ENCODE data around the gene LMAN1L.
A peak's percentile ranks its signal among the peaks of the same experiment; 100 is the strongest.

LMAN1L gene

DNA sequence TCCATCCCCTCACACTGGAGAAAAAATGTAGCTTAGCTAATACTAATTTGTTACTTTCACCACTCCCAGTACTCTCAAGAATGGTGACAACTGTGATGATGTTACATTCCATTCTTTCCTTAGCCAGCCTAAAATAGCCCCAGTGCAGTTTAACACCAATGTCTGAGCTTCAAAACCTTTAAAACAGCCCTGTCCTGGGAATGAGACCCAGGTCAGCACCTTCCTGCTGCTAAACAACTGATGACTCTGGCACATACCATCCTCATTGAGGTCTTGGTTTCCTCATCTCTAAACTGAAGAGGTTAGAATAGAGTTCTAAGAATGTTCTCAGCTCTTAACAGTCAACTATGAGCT is 56.7 kb downstream of the LMAN1L start:
- peak overlapping the region; percentile 39; the same call in 1 of the 2 replicates for H3K4me2 ChIP-seq (ENCODE audit: insufficient read depth, low read length)
- peaks cover 23% of the 10 kb centered on the region for H3K36me3 ChIP-seq (ENCODE audit: insufficient read depth, low read length)
- TF ChIP-seq, protein P1, sequence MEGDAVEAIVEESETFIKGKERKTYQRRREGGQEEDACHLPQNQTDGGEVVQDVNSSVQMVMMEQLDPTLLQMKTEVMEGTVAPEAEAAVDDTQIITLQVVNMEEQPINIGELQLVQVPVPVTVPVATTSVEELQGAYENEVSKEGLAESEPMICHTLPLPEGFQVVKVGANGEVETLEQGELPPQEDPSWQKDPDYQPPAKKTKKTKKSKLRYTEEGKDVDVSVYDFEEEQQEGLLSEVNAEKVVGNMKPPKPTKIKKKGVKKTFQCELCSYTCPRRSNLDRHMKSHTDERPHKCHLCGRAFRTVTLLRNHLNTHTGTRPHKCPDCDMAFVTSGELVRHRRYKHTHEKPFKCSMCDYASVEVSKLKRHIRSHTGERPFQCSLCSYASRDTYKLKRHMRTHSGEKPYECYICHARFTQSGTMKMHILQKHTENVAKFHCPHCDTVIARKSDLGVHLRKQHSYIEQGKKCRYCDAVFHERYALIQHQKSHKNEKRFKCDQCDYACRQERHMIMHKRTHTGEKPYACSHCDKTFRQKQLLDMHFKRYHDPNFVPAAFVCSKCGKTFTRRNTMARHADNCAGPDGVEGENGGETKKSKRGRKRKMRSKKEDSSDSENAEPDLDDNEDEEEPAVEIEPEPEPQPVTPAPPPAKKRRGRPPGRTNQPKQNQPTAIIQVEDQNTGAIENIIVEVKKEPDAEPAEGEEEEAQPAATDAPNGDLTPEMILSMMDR (IDR thresholded peaks at IDR 0.05; ENCODE audit: borderline replicate concordance, extremely low read depth, low read length, poor library complexity, severe bottlenecking), result no peak
- no peak for TF ChIP-seq EZH2 (IDR thresholded peaks at IDR 0.05; ENCODE audit: borderline replicate concordance, low read depth, low read length, severe bottlenecking)
- ATAC-seq (ENCODE audit: insufficient read depth, low read depth) (no peak), DNase-seq (no peak)
- no peak overlapping the region for H3K4me3 ChIP-seq (ENCODE audit: low read depth in 1 of 2, low read length in 2 of 2)
- H3K79me2 ChIP-seq (ENCODE audit: insufficient read depth, low read length), result peaks cover 78% of the 10 kb centered on the region
- H3K9ac ChIP-seq (ENCODE audit: low read depth, low read length), result no peak overlapping the region
- H3K4me1 ChIP-seq (ENCODE audit: insufficient read depth, low read length), result peaks cover 41% of the 10 kb centered on the region
- no peaks in the 10 kb centered on the region for H3K27me3 ChIP-seq (ENCODE audit: insufficient read depth, low read length, poor library complexity)
- peak overlapping the region; percentile 35; the same call in 1 of the 2 replicates for H3K27ac ChIP-seq (ENCODE audit: low read length)
- H3K9me3 ChIP-seq (ENCODE audit: insufficient read depth, low read length, severe bottlenecking), result no peaks in the 10 kb centered on the region
- H2AFZ ChIP-seq (ENCODE audit: low read depth, low read length), result no peak overlapping the region
- H4K20me1 ChIP-seq (ENCODE audit: insufficient read depth, low read length), result peaks cover 30% of the 10 kb centered on the region

DNA sequence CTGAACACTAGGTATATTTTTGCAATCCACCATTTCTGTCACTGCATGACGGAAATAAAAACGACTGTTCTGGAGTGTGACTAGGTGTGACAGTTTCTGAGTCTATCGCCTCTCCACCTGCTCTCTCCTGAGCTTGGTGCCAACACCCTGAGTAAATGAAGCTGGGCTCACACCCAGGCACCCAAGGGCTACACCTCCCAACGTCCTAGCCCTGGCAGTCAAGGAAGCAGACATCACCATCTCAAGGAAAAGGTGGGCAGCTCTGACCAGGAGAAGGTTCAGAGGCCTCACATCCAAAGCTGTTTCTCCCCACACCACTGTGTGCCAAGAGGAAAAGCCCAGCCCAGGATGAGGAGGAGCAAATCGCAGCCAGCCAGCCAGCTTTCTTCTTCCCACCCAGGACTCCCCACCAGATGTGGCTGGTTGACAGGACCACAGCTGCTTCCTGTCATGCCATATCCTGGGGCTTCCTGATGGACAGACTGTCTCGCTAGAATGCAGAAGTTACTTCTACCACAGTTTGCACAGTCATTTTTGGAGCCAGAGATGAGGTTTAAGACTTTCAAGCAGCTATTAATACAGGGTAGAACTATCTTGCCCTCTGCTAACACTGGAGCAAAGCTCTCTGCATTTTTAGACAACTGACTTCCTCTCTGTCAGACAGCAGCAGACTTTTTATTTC is 57.2 kb downstream of the LMAN1L start:
- ATAC-seq (ENCODE audit: insufficient read depth, low read depth), result no peak
- H3K4me1 ChIP-seq (ENCODE audit: insufficient read depth, low read length), result peaks cover 41% of the 10 kb centered on the region
- DNase-seq, result peak; percentile 23

DNA sequence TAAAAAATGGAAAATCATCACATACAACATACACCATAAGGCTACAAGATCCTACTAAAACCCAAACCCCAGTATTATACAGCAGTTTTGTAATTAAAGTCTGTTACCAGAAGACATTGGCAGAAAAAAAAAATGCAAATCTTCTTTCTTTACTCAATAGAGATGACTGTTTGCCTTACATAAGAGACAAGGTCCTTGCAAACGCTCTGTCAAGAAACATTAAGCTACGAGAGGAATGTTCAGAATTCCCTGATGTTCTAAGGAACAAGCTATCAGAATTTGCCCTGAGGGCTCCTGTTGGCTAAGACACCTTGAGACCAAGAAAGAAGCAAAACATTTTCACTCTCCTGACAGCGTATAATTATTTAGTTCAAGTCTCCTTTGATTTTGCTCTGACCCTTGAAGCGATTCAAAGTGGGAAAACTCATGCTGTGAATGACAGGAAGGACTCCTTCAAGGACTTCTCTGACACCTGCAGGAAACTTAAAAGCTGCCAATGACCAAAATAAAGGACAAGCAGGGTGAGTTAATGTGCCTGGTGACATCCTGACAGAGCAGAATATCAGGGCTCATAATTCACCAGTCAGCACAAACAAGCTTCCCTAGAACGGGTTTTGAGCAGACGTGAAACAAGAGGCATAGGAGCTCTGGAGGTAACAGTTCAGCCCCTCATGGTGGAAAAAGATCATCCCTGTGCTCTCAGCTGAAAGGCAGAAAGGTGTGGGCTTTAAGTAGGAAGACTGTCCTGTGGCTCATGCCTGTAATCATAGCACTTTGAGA is 58.0 kb downstream of the LMAN1L start:
- Histone ChIP-seq H3K27ac (ENCODE audit: low read length) (no peak overlapping the region; the same call in 1 of the 2 replicates), H3K9me3 (ENCODE audit: insufficient read depth, low read length, severe bottlenecking) (no peaks in the 10 kb centered on the region), H3K9ac (ENCODE audit: low read depth, low read length) (0 out of 2 replicates have a peak overlapping the region, but pooled peaks have one; percentile 28), H3K4me3 (ENCODE audit: low read depth in 1 of 2, low read length in 2 of 2) (peak overlapping the region in 1 of 2 experiments; percentile 1; a peak in 1 of 4 replicates), H4K20me1 (ENCODE audit: insufficient read depth, low read length) (peaks cover 27% of the 10 kb centered on the region), H3K79me2 (ENCODE audit: insufficient read depth, low read length) (peaks cover 70% of the 10 kb centered on the region), H3K27me3 (ENCODE audit: insufficient read depth, low read length, poor library complexity) (no peaks in the 10 kb centered on the region), H3K4me2 (ENCODE audit: insufficient read depth, low read length) (peak overlapping the region; percentile 39), H2AFZ (ENCODE audit: low read depth, low read length) (no peak overlapping the region), H3K36me3 (ENCODE audit: insufficient read depth, low read length) (peaks cover 20% of the 10 kb centered on the region), H3K4me1 (ENCODE audit: insufficient read depth, low read length) (peaks cover 41% of the 10 kb centered on the region)
- ATAC-seq (ENCODE audit: insufficient read depth, low read depth), result no peak
- TF ChIP-seq, protein P1 (IDR thresholded peaks at IDR 0.05; ENCODE audit: borderline replicate concordance, extremely low read depth, low read length, poor library complexity, severe bottlenecking), result no peak
- no peak for TF ChIP-seq EZH2 (IDR thresholded peaks at IDR 0.05; ENCODE audit: borderline replicate concordance, low read depth, low read length, severe bottlenecking)
- no peak for DNase-seq

More for the DNA sequence above, 57.2 kb downstream of the LMAN1L start:
- no peak for TF ChIP-seq EZH2 (IDR thresholded peaks at IDR 0.05; ENCODE audit: borderline replicate concordance, low read depth, low read length, severe bottlenecking)
- TF ChIP-seq, protein P1 (IDR thresholded peaks at IDR 0.05; ENCODE audit: borderline replicate concordance, extremely low read depth, low read length, poor library complexity, severe bottlenecking), result no peak
- no peaks in the 10 kb centered on the region for H3K9me3 ChIP-seq (ENCODE audit: insufficient read depth, low read length, severe bottlenecking)
- H3K79me2 ChIP-seq (ENCODE audit: insufficient read depth, low read length), result peaks cover 75% of the 10 kb centered on the region
- no peaks in the 10 kb centered on the region for H3K27me3 ChIP-seq (ENCODE audit: insufficient read depth, low read length, poor library complexity)
- no peak overlapping the region for H2AFZ ChIP-seq (ENCODE audit: low read depth, low read length)
- H3K4me3 ChIP-seq (ENCODE audit: low read depth in 1 of 2, low read length in 2 of 2), result no peak overlapping the region
- no peak overlapping the region; the same call in 1 of the 2 replicates for H3K9ac ChIP-seq (ENCODE audit: low read depth, low read length)
- peaks cover 27% of the 10 kb centered on the region for H4K20me1 ChIP-seq (ENCODE audit: insufficient read depth, low read length)
- peaks cover 20% of the 10 kb centered on the region for H3K36me3 ChIP-seq (ENCODE audit: insufficient read depth, low read length)
- peak overlapping the region; percentile 39; the same call in 1 of the 2 replicates for H3K4me2 ChIP-seq (ENCODE audit: insufficient read depth, low read length)
- peak overlapping the region; percentile 35; the same call in 1 of the 2 replicates for H3K27ac ChIP-seq (ENCODE audit: low read length)
